Naive thymus-derived CD8-positive, alpha-beta T cell (primary cell): ENCODE results near the gene MAP2K5. TPM values are rescaled to one million over a fixed set of nuclear protein-coding genes. Genes with fewer than 3 reads are reported as not detected.

Experiments used
- ATAC-seq, 2 donors: fragments of 150-1000 bp; cut with Tn5 transposase in 1 of 2; sonication (Bioruptor Pico), chemical (Tn5 transposase) in 1 of 2; 1 replicate in 1 of 2; 2 replicates in 1 of 2; pipeline ENCODE4 v1.10.0; 2021; ENCODE audit warnings: mild to moderate bottlenecking in 2 of 2, moderate library complexity in 2 of 2
- POLR2A ChIA-PET: fragments of 350-600 bp; sonication (Branson Sonifier 250); formaldehyde crosslinking; loops from one replicate; lab custom pipeline; 2021; ENCODE audit warnings: antibody characterized with exemption; lab: Charles Lee
- DNase-seq, 10 donors: peaks; one replicate each; pipeline versions ENCODE4 v3.0.0 to v3.0.0-alpha.2; 2020 to 2022
- H3K27ac Mint-ChIP-seq, 10 donors: one replicate each; pipeline ENCODE4 v1.8.0; 2020 to 2022; ENCODE audit warnings: mild to moderate bottlenecking in 10 of 10, mixed read lengths in 10 of 10, moderate library complexity in 4 of 10, inconsistent platforms in 1 of 10
- H3K27me3 Mint-ChIP-seq, 5 donors: one replicate each; pipeline ENCODE4 v1.8.0; 2021 to 2022; ENCODE audit warnings: mixed read lengths in 5 of 5
- H3K36me3 Mint-ChIP-seq, 3 donors: one replicate each; pipeline ENCODE4 v1.8.0; 2020 to 2022; ENCODE audit warnings: mixed read lengths in 3 of 3, mild to moderate bottlenecking in 2 of 3, inconsistent platforms in 1 of 3
- H3K4me1 Mint-ChIP-seq, 4 donors: one replicate each; pipeline ENCODE4 v1.8.0; 2021 to 2022; ENCODE audit warnings: mixed read lengths in 4 of 4
- H3K4me3 Mint-ChIP-seq, 10 donors: one replicate each; pipeline ENCODE4 v1.8.0; 2020 to 2022; ENCODE audit warnings: mild to moderate bottlenecking in 10 of 10, mixed read lengths in 10 of 10, moderate library complexity in 6 of 10, inconsistent platforms in 1 of 10
- H3K9me3 Mint-ChIP-seq, 9 donors: one replicate each; pipeline ENCODE4 v1.8.0; 2020 to 2022; ENCODE audit warnings: mixed read lengths in 9 of 9, mild to moderate bottlenecking in 3 of 9, inconsistent platforms in 1 of 9, moderate library complexity in 1 of 9
- polyA plus RNA-seq, 3 donors: library from polyadenylated mRNA; unstranded; fragments of 300-500 nt; fragmentation: Illumina TruSeq; gene quantifications; one replicate each; pipeline ENCODE4 v1.2.3, GENCODE V29; 2021
- total RNA-seq, 8 experiments: library from RNA in 2 of 8; stranded (reverse) in 2 of 8; gene quantifications; one replicate each; pipeline ENCODE4 v1.2.3 and lab custom pipeline; 2021 to 2026

Gene MAP2K5
- total and polyA plus RNA-seq, 5 experiments from 2014 or later = 17.8 to 37.6 (median 22.5) TPM

GRCh38 chr15:67724691-67725375 is 182.3 kb downstream of the MAP2K5 start:
- peak in 2 of 10 donors; percentile 11 to 14 for DNase-seq

GRCh38 chr15:67730135-67730534 is 187.6 kb downstream of the MAP2K5 start:
- H3K4me3 Mint-ChIP-seq = no peak overlapping the region
- no peak for DNase-seq
- POLR2A ChIA-PET = no interaction called here
- peaks cover 7 to 30% (median 14%) of the 10 kb centered on the region in 4 donors for H3K4me1 Mint-ChIP-seq
- H3K27me3 Mint-ChIP-seq = no peaks in the 10 kb centered on the region
- no peaks in the 10 kb centered on the region for H3K36me3 Mint-ChIP-seq
- no peak for ATAC-seq
- H3K27ac Mint-ChIP-seq = no peak overlapping the region
- no peaks in the 10 kb centered on the region for H3K9me3 Mint-ChIP-seq

More at GRCh38 chr15:67724691-67725375, 182.3 kb downstream of the MAP2K5 start:
- no peaks in the 10 kb centered on the region for H3K27me3 Mint-ChIP-seq
- peaks cover 8 to 26% (median 18%) of the 10 kb centered on the region in 4 donors for H3K4me1 Mint-ChIP-seq
- H3K36me3 Mint-ChIP-seq = peaks cover 0 to 7% (median 0%) of the 10 kb centered on the region in 3 donors
- ATAC-seq = peak in 1 of 2 donors; percentile 68
- H3K9me3 Mint-ChIP-seq = no peaks in the 10 kb centered on the region
- H3K4me3 Mint-ChIP-seq = no peak overlapping the region
- peak overlapping the region in 5 of 10 donors; percentile 2 to 52 (median 16) for H3K27ac Mint-ChIP-seq
- POLR2A ChIA-PET = no interaction called here

- no peaks in the 10 kb centered on the region for H3K27me3 Mint-ChIP-seq
- H3K36me3 Mint-ChIP-seq = no peaks in the 10 kb centered on the region
- H3K4me3 Mint-ChIP-seq = no peak overlapping the region
- peaks cover 14 to 35% (median 22%) of the 10 kb centered on the region in 4 donors for H3K4me1 Mint-ChIP-seq
- POLR2A ChIA-PET = no interaction called here
- peak overlapping the region in 5 of 10 donors; percentile 15 to 67 (median 35) for H3K27ac Mint-ChIP-seq
- no peak for DNase-seq
- peak in 1 of 2 donors; percentile 20 for ATAC-seq
- no peaks in the 10 kb centered on the region for H3K9me3 Mint-ChIP-seq
These were observed 188.7 kb downstream of the MAP2K5 start for GRCh38 chr15:67731112-67731721.

- DNase-seq (no peak), ATAC-seq (no peak)
- POLR2A ChIA-PET = no interaction called here
- no peak overlapping the region for H3K4me3 Mint-ChIP-seq
- H3K4me1 Mint-ChIP-seq = peaks cover 14 to 41% (median 24%) of the 10 kb centered on the region in 4 donors
- H3K27me3 Mint-ChIP-seq = no peaks in the 10 kb centered on the region
- no peaks in the 10 kb centered on the region for H3K36me3 Mint-ChIP-seq
- H3K9me3 Mint-ChIP-seq = no peaks in the 10 kb centered on the region
- H3K27ac Mint-ChIP-seq = no peak overlapping the region
These were observed 189.7 kb downstream of the MAP2K5 start for GRCh38 chr15:67732164-67732563.

- no peak for DNase-seq
- Mint-ChIP-seq H3K36me3 (peaks cover 0 to 3% (median 0%) of the 10 kb centered on the region in 3 donors), H3K27ac (no peak overlapping the region), H3K9me3 (no peaks in the 10 kb centered on the region), H3K27me3 (no peaks in the 10 kb centered on the region), H3K4me3 (no peak overlapping the region), H3K4me1 (peaks cover 14 to 41% (median 24%) of the 10 kb centered on the region in 4 donors)
- POLR2A ChIA-PET = no interaction called here
- ATAC-seq = no peak
These were observed 190.3 kb downstream of the MAP2K5 start for GRCh38 chr15:67732671-67733374.

- DNase-seq = no peak
- Mint-ChIP-seq H3K36me3 (peaks cover 0 to 3% (median 2%) of the 10 kb centered on the region in 3 donors), H3K4me1 (peaks cover 11 to 32% (median 23%) of the 10 kb centered on the region in 4 donors), H3K9me3 (no peaks in the 10 kb centered on the region), H3K4me3 (no peak overlapping the region), H3K27ac (peak overlapping the region in 1 of 10 donors; percentile 1), H3K27me3 (no peaks in the 10 kb centered on the region)
- POLR2A ChIA-PET = no interaction called here
- no peak for ATAC-seq
These were observed 193.4 kb downstream of the MAP2K5 start for GRCh38 chr15:67735896-67736295.

- no peak for ATAC-seq
- POLR2A ChIA-PET = interaction anchor here (0.5 to 0.7 kb wide), 3 partner anchors 22 to 111 kb away, joined by 4 to 7 read pairs (median 5); no protein-coding TSS in a partner anchor
- DNase-seq = no peak
- Mint-ChIP-seq H3K4me1 (peaks cover 13 to 30% (median 26%) of the 10 kb centered on the region in 4 donors), H3K36me3 (peaks cover 0 to 3% (median 2%) of the 10 kb centered on the region in 3 donors), H3K4me3 (no peak overlapping the region), H3K27me3 (no peaks in the 10 kb centered on the region), H3K27ac (peak overlapping the region in 1 of 10 donors; percentile 37), H3K9me3 (no peaks in the 10 kb centered on the region)
These were observed 194.3 kb downstream of the MAP2K5 start for GRCh38 chr15:67736810-67737209.

GRCh38 chr15:67738056-67738455 is 195.6 kb downstream of the MAP2K5 start:
- POLR2A ChIA-PET = interaction anchor here (0.7 kb wide), 1 partner anchor 9 kb away, joined by 3 read pairs; no protein-coding TSS in a partner anchor
- Mint-ChIP-seq H3K27ac (no peak overlapping the region), H3K4me1 (peaks cover 17 to 39% (median 32%) of the 10 kb centered on the region in 4 donors), H3K9me3 (no peaks in the 10 kb centered on the region), H3K36me3 (peaks cover 0 to 3% (median 2%) of the 10 kb centered on the region in 3 donors), H3K27me3 (no peaks in the 10 kb centered on the region), H3K4me3 (no peak overlapping the region)
- ATAC-seq = no peak
- no peak for DNase-seq

- peaks cover 24 to 56% (median 48%) of the 10 kb centered on the region in 4 donors for H3K4me1 Mint-ChIP-seq
- H3K36me3 Mint-ChIP-seq = peaks cover 0 to 3% (median 2%) of the 10 kb centered on the region in 3 donors
- ATAC-seq (no peak), DNase-seq (no peak)
- H3K27ac Mint-ChIP-seq = no peak overlapping the region
- H3K9me3 Mint-ChIP-seq = no peaks in the 10 kb centered on the region
- POLR2A ChIA-PET = no interaction called here
- H3K27me3 Mint-ChIP-seq = no peaks in the 10 kb centered on the region
- no peak overlapping the region for H3K4me3 Mint-ChIP-seq
These were observed 197.9 kb downstream of the MAP2K5 start for GRCh38 chr15:67740405-67740804.

GRCh38 chr15:67741308-67741707 is 198.8 kb downstream of the MAP2K5 start:
- Mint-ChIP-seq H3K4me3 (peak overlapping the region in 1 of 10 donors; percentile 6), H3K9me3 (no peaks in the 10 kb centered on the region), H3K27me3 (no peaks in the 10 kb centered on the region), H3K4me1 (peaks cover 23 to 57% (median 48%) of the 10 kb centered on the region in 4 donors), H3K36me3 (peaks cover 0 to 3% (median 2%) of the 10 kb centered on the region in 3 donors), H3K27ac (peak overlapping the region in 7 of 10 donors; percentile 3 to 76 (median 58))
- DNase-seq (no peak), ATAC-seq (no peak)
- POLR2A ChIA-PET = interaction anchor here (0.8 kb wide), 1 partner anchor 13 kb away, joined by 3 read pairs; no protein-coding TSS in a partner anchor

GRCh38 chr15:67743558-67743957 is 201.1 kb downstream of the MAP2K5 start:
- Mint-ChIP-seq H3K36me3 (peaks cover 0 to 2% (median 2%) of the 10 kb centered on the region in 3 donors), H3K4me1 (peaks cover 27 to 66% (median 56%) of the 10 kb centered on the region in 4 donors), H3K4me3 (peak overlapping the region in 7 of 10 donors; percentile 9 to 71 (median 66)), H3K27me3 (no peaks in the 10 kb centered on the region), H3K9me3 (no peaks in the 10 kb centered on the region), H3K27ac (peak overlapping the region; percentile 31 to 95 (median 82))
- ATAC-seq (no peak), DNase-seq (no peak)
- POLR2A ChIA-PET = interaction anchor here (1.7 kb wide), 1 partner anchor 12 kb away, joined by 7 read pairs; no protein-coding TSS in a partner anchor
